Right lobe of liver (tissue), 6 donors: ENCODE results near the gene EMILIN3. TPM values are rescaled to one million over a fixed set of nuclear protein-coding genes. Genes with fewer than 3 reads are reported as not detected.

Source experiments
- ATAC-seq, 4 donors: fragments of 200-7000 bp; cut with Tn5 transposase; one replicate each; pipeline ENCODE4 v1.9.1; 2020; ENCODE audit warnings: mild to moderate bottlenecking in 4 of 4, moderate library complexity in 4 of 4
- DNase-seq, 3 donors: peaks; one replicate each; pipeline ENCODE4 v3.0.0-alpha.2; 2020
- H3K27ac ChIP-seq, 3 donors: fragments of 200-600 bp; one replicate each; pipeline ENCODE4 v1.8.0; 2022
- H3K27me3 ChIP-seq, 2 donors: fragments of 200-600 bp; one replicate each; pipeline ENCODE4 v1.8.0; 2022
- H3K36me3 ChIP-seq, 4 donors: fragments of 200-600 bp; sonication (generic) in 1 of 4; one replicate each; pipeline versions ENCODE4 v1.5.1 to v1.8.0; 2017 to 2022; ENCODE audit warnings: control low read depth in 1 of 4
- H3K4me1 ChIP-seq, 4 donors: fragments of 200-600 bp; sonication (generic) in 1 of 4; one replicate each; pipeline versions ENCODE4 v1.5.1 to v1.8.0; 2017 to 2022; ENCODE audit warnings: control low read depth in 1 of 4
- H3K4me3 ChIP-seq, 3 donors: fragments of 200-600 bp; one replicate each; pipeline ENCODE4 v1.8.0; 2022
- H3K9me3 ChIP-seq, 4 donors: fragments of 200-600 bp; sonication (generic) in 1 of 4; one replicate each; pipeline versions ENCODE4 v1.5.1 to v1.8.0; 2017 to 2022; ENCODE audit warnings: control low read depth in 1 of 4
- CTCF ChIP-seq, 4 donors: fragments of 200-600 bp in 3 of 4; fragments of 450-650 bp in 1 of 4; IDR thresholded peaks; one replicate each; pipeline versions ENCODE4 v1.5.1 to v1.8.0; 2016 to 2022; ENCODE audit warnings: antibody characterized with exemption in 4 of 4, mild to moderate bottlenecking in 2 of 4
- POLR2A ChIP-seq: fragments of 450-650 bp; IDR thresholded peaks from one replicate; pipeline ENCODE4 v1.6.1; 2017; ENCODE audit warnings: antibody characterized with exemption, mild to moderate bottlenecking
- WGBS: methylation state at CpG from one replicate; pipeline ENCODE4 v1.1.6; 2018; ENCODE audit warnings: low coverage, low lambda C conversion rate; ENCODE audit not compliant: insufficient coverage; ENCODE audit errors: missing lambda C conversion rate; 5-methylcytosine and 5-hydroxymethylcytosine counted together
- intact Hi-C, 2 donors: fragments of 100-400 bp; cut with DNase I; formaldehyde crosslinking; loops; one replicate each; pipeline versions ENCODE4 v1.11.2 to v1.14.1; 2022
- total RNA-seq, 6 experiments: library from RNA; depleted of rRNA in 2 of 6; stranded (reverse); fragments of >200 nt in 2 of 6; fragmentation: NEBNext Ultra II Directional in 3 of 6; extraction: Animal tissue kit (Norgen Biotek cat#: 25700) in 3 of 6; gene quantifications; one replicate each; pipeline versions ENCODE4 v1.1.0 to v1.2.4, GENCODE V29; 2016 to 2023
- donor health status: DM: no; HTN: yes; CAD: no.
- donor health status: DM: no; HTN: no; CAD: no.
- donor health status: DM: no; HTN: no; CAD: no.
- donor health status: DM: no; HTN: yes; CAD: no.
- donor health status: DM: no; HTN: yes; CAD: no.

Gene EMILIN3
- total RNA-seq, 6 experiments from 2014 or later: 0.07 to 0.09 (median 0.07) TPM; not detected in 3

DNA sequence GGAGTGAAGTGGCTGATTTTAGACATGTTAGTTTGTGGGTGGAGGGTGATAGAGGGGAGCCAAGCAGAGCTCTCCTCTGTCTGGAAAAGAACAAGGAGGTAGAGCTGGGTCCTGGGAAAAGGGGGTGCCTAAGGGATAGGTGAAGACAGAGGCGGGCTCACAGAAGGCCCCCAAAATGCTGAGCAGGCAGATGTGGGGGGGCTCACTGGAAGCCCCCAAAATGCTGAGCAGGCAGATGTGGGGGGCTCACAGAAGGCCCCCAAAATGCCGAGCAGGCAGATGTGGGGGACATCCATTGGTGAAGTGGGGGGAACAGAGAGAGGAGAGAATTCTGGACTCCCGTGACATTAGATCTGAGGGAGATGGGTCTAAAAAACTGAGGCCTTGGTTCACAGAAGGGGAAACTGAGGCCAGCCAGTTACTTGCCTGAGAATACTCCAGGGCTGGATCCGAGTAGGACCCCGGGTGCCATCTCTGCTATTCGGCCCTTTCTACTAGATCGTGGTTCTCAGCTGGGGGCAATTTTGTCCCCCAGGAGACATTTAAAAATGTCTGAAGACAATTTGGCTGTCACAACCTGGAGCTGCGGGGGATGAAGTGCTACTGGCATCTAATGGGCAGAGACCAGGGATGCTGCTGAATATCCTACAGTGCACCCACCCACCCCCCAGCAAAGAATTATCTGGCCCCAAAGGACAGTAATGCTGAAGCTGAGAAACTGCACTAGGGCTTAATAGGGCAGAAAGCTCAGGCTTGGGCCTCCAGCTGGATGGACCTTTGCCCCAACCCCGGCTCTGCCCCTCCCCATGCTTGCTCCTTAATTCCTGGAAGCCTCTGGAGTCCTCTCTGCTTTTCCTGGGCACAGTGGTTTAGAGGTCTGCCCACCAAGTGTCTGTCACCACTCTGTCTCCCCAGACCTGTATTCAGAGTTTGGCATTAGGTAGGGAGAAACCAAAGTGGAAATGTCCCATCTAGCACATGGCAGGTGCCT, 23.8 kb downstream of the EMILIN3 start:
- H3K27ac ChIP-seq: no peak overlapping the region
- peaks cover 0 to 12% (median 0%) of the 10 kb centered on the region in 4 donors for H3K36me3 ChIP-seq
- peak in 1 of 3 donors; percentile 42 for DNase-seq
- H3K4me3 ChIP-seq: no peak overlapping the region
- peaks cover 0 to 13% (median 5%) of the 10 kb centered on the region in 4 donors for H3K4me1 ChIP-seq
- intact Hi-C loops: no loop called here
- no peak for ATAC-seq
- no peaks in the 10 kb centered on the region for H3K9me3 ChIP-seq
- 74% methylated on average over 7 of the region's 9 CpGs for WGBS
- TF ChIP-seq POLR2A: no peak
- TF ChIP-seq CTCF (IDR thresholded peaks at IDR 0.05): no peak
- no peaks in the 10 kb centered on the region for H3K27me3 ChIP-seq

DNA sequence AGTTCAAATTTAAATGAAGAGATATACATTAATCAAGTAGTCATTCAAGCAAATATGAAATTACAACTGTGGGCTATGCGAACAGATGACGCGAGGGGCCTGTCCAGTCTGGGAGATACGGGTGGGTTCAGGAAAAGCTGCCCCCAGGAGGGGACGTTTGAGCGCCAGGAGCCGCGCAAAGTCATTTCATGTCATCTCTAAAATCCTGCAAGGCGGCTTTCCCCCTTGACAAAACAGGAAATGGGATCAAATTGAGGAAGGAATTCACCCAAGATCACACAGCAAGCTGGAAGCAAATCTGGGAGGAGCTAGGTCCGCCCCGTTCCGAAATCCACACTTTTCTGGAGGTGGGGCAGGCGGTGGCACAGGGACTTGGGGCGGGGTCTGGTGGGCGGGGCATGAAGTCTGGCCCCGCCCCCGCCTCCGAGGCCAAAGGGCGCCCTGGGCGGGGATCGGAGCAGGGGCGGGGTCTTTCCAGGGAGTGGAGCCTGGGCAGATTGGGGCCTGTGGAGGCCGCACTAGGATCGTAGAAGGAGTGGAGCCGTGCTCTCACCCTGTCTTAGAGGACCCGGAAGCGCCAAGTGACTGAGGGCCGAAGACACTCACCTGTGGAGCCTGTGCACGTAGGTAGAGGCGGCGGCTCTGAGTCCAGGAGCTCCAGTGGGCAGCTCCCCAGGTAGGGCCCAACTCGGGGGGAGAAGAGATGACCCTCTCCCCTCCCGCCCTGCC, 26.1 kb downstream of the EMILIN3 start, which contains the start of gene LPIN3:
Gene LPIN3 (plus strand): TSS at position 495 of the 729 bp plus-strand sequence. CDS start 4,983 bp downstream, outside the sequence.
- Histone ChIP-seq H3K27me3 (no peaks in the 10 kb centered on the region), H3K4me3 (peak within 1 kb of the TSS; percentile 51 to 76 (median 61)), H3K27ac (peak within 1 kb of the TSS; percentile 43 to 73 (median 53)), H3K36me3 (no peaks in the 10 kb centered on the region), H3K4me1 (peaks cover 0 to 13% (median 5%) of the 10 kb centered on the region in 4 donors), H3K9me3 (no peaks in the 10 kb centered on the region)
- DNase-seq (peak; percentile 90 to 94 (median 92)), ATAC-seq (peak; percentile 93 to 95 (median 94))
- intact Hi-C loops: no loop called here
- TF ChIP-seq POLR2A: peak; percentile 47
- TF ChIP-seq CTCF (IDR thresholded peaks at IDR 0.05): peak in 3 of 4 donors; percentile 17 to 31 (median 19)
- 8% methylated on average over 13 of the region's 33 CpGs for WGBS

- intact Hi-C loops: loop anchor here (5.0 kb wide), 1 partner anchor 168 kb away; no protein-coding TSS in a partner anchor
- Histone ChIP-seq H3K9me3 (no peaks in the 10 kb centered on the region), H3K4me3 (peak overlapping the region; percentile 21 to 76 (median 61)), H3K4me1 (peaks cover 0 to 13% (median 5%) of the 10 kb centered on the region in 4 donors), H3K27me3 (no peaks in the 10 kb centered on the region), H3K27ac (peak overlapping the region in 2 of 3 donors; percentile 32 to 52), H3K36me3 (no peaks in the 10 kb centered on the region)
- DNase-seq: peak; percentile 87 to 92 (median 88)
- TF ChIP-seq POLR2A: no peak
- TF ChIP-seq CTCF (IDR thresholded peaks at IDR 0.05): peak; percentile 99
- WGBS: 3% methylated on average over 19 of the region's 25 CpGs
- peak; percentile 83 to 86 (median 85) for ATAC-seq
Observed at GRCh38 chr20:41339957-41340326, 26.7 kb downstream of the EMILIN3 start.

GRCh38 chr20:41336711-41337492, 29.7 kb downstream of the EMILIN3 start:
- Histone ChIP-seq H3K4me3 (no peak overlapping the region), H3K27me3 (no peaks in the 10 kb centered on the region), H3K36me3 (no peaks in the 10 kb centered on the region), H3K27ac (no peak overlapping the region), H3K4me1 (peaks cover 0 to 13% (median 2%) of the 10 kb centered on the region in 4 donors), H3K9me3 (no peaks in the 10 kb centered on the region)
- DNase-seq (peak in 1 of 3 donors; percentile 53), ATAC-seq (no peak)
- TF ChIP-seq POLR2A (no peak), CTCF (IDR thresholded peaks at IDR 0.05) (no peak)
- 47% methylated on average over 4 of the region's 4 CpGs for WGBS
- intact Hi-C loops: loop anchor here (5.0 kb wide), 1 partner anchor 165 kb away; no protein-coding TSS in a partner anchor
